H1 (cell line): ENCODE measurements around the gene CBX4. TPM values are rescaled to one million over a fixed set of nuclear protein-coding genes. Genes with fewer than 3 reads are reported as not detected.

Source experiments
- CTCF ChIA-PET: fragments of 300-600 bp; sonication (Branson Sonifier 250); formaldehyde crosslinking; loops from one replicate; lab custom pipeline; 2021; ENCODE audit not compliant: partially characterized antibody; lab: Charles Lee
- POLR2A ChIA-PET: fragments of 300-600 bp; sonication (Branson Sonifier 250); formaldehyde crosslinking; loops from one replicate; lab custom pipeline; 2021; ENCODE audit warnings: inconsistent platforms; ENCODE audit not compliant: partially characterized antibody; lab: Charles Lee
- DNase-seq, 2 experiments: peaks; one replicate each; pipeline versions ENCODE4 v3.0.0 to v3.0.0-alpha.2; 2010 to 2022; ENCODE audit warnings: low spot score in 2 of 2, low read depth in 1 of 2, mixed read lengths in 1 of 2
- FAIRE-seq: peaks from 2 replicates; lab custom pipeline; 2011; peaks lifted over from hg19 to GRCh38; lab: Jason Lieb, UNC
- H2AFZ ChIP-seq: 2 replicates; pipeline ENCODE4 v1.8.1; 2012; ENCODE audit warnings: low read length, inconsistent platforms
- H2AK5ac ChIP-seq: 2 replicates; pipeline ENCODE4 v1.6.1; 2013; ENCODE audit warnings: low read depth, low read length
- H2BK120ac ChIP-seq: replicated peaks from 2 replicates; pipeline ENCODE3; 2013; ENCODE audit warnings: low read depth, low read length, inconsistent platforms
- H2BK12ac ChIP-seq: 2 replicates; pipeline ENCODE4 v1.6.1; 2013; ENCODE audit warnings: low read depth, low read length
- H2BK15ac ChIP-seq: 2 replicates; pipeline ENCODE4 v1.6.1; 2013; ENCODE audit warnings: low read length
- H2BK20ac ChIP-seq: 2 replicates; pipeline ENCODE4 v1.6.1; 2013; ENCODE audit warnings: low read length
- H2BK5ac ChIP-seq: 2 replicates; pipeline ENCODE4 v1.6.1; 2013; ENCODE audit warnings: low read depth, low read length
- H3K14ac ChIP-seq: 2 replicates; pipeline ENCODE4 v1.6.1; 2013; ENCODE audit warnings: inconsistent platforms; ENCODE audit not compliant: insufficient read length
- H3K18ac ChIP-seq: 2 replicates; pipeline ENCODE4 v1.6.1; 2013; ENCODE audit warnings: low read length; ENCODE audit errors: extremely low read depth
- H3K23ac ChIP-seq: 2 replicates; pipeline ENCODE4 v1.6.1; 2013; ENCODE audit warnings: inconsistent platforms; ENCODE audit not compliant: insufficient read length
- H3K23me2 ChIP-seq: 2 replicates; pipeline ENCODE4 v1.6.1; 2013; ENCODE audit warnings: low read depth, low read length
- H3K27ac ChIP-seq: 2 replicates; pipeline ENCODE4 v1.6.1; 2011; ENCODE audit warnings: low read depth, low read length, inconsistent platforms
- H3K27me3 ChIP-seq, 4 experiments: replicated peaks in 1 of 4; 1 replicate in 1 of 4; 2 replicates in 3 of 4; pipeline versions ENCODE4 v1.6.1 to v1.8.1; 2011 to 2013; ENCODE audit warnings: low read length in 3 of 4, mild to moderate bottlenecking in 3 of 4, inconsistent platforms in 2 of 4, mixed read lengths in 2 of 4, moderate library complexity in 1 of 4; ENCODE audit not compliant: control insufficient read depth in 3 of 4, insufficient read depth in 3 of 4; ENCODE audit errors: extremely low read depth in 1 of 4
- H3K36me3 ChIP-seq, 4 experiments: 2 replicates each; pipeline versions ENCODE4 v1.6.1 to v1.8.1; 2011 to 2013; ENCODE audit warnings: mild to moderate bottlenecking in 4 of 4, low read length in 3 of 4, moderate library complexity in 2 of 4, control low read depth in 1 of 4, inconsistent platforms in 1 of 4; ENCODE audit not compliant: insufficient read depth in 4 of 4, control insufficient read depth in 2 of 4
- H3K4ac ChIP-seq: replicated peaks from 2 replicates; pipeline ENCODE3; 2013; ENCODE audit warnings: low read length, low read depth, mixed read lengths, inconsistent platforms; ENCODE audit not compliant: insufficient read length
- H3K4me1 ChIP-seq, 4 experiments: replicated peaks in 1 of 4; 1 replicate in 1 of 4; 2 replicates in 3 of 4; pipeline versions ENCODE4 v1.6.1 to v1.8.1; 2011 to 2013; ENCODE audit warnings: low read length in 3 of 4, inconsistent platforms in 2 of 4, mixed read lengths in 1 of 4; ENCODE audit not compliant: insufficient read depth in 4 of 4, control insufficient read depth in 3 of 4
- H3K4me2 ChIP-seq, 2 experiments: 2 replicates each; pipeline versions ENCODE4 v1.6.1 to v1.8.1; 2011 to 2013; ENCODE audit warnings: low read depth in 2 of 2, low read length in 2 of 2, control low read depth in 1 of 2, inconsistent platforms in 1 of 2, mild to moderate bottlenecking in 1 of 2; ENCODE audit not compliant: insufficient read depth in 1 of 2
- H3K4me3 ChIP-seq, 4 experiments: fragments of 200-600, 300-600 bp in 1 of 4; sonication (generic), shearing (Covaris generic), sonication (Bioruptor Twin) in 1 of 4; 2 replicates each; pipeline versions ENCODE4 v1.5.1 to v1.8.1; 2011 to 2016; ENCODE audit warnings: low read length in 4 of 4, low read depth in 3 of 4, control low read depth in 2 of 4, inconsistent platforms in 2 of 4, mild to moderate bottlenecking in 2 of 4, mixed read lengths in 1 of 4, moderate library complexity in 1 of 4; ENCODE audit not compliant: insufficient read depth in 2 of 4; ENCODE audit errors: extremely low read depth in 1 of 4
- H3K56ac ChIP-seq: replicated peaks from 2 replicates; pipeline ENCODE3; 2013; ENCODE audit warnings: low read depth, mild to moderate bottlenecking, mixed read lengths, low read length, inconsistent platforms; ENCODE audit not compliant: insufficient read length
- H3K79me1 ChIP-seq: 2 replicates; pipeline ENCODE4 v1.6.1; 2013; ENCODE audit warnings: low read depth, low read length, control low read depth
- H3K79me2 ChIP-seq, 2 experiments: 2 replicates each; pipeline versions ENCODE4 v1.6.1 to v1.8.1; 2012 to 2013; ENCODE audit warnings: low read length in 2 of 2, mild to moderate bottlenecking in 2 of 2, inconsistent platforms in 1 of 2; ENCODE audit not compliant: insufficient read depth in 2 of 2, control insufficient read depth in 1 of 2
- H3K9ac ChIP-seq, 4 experiments: replicated peaks in 1 of 4; 1 replicate in 1 of 4; 2 replicates in 3 of 4; pipeline versions ENCODE4 v1.6.1 to v1.8.1; 2011 to 2013; ENCODE audit warnings: low read depth in 3 of 4, low read length in 3 of 4, control low read depth in 2 of 4, mild to moderate bottlenecking in 2 of 4, moderate library complexity in 2 of 4, inconsistent platforms in 1 of 4; ENCODE audit errors: extremely low read depth in 1 of 4
- H3K9me3 ChIP-seq, 2 experiments: 2 replicates each; pipeline versions ENCODE4 v1.6.1 to v1.8.1; 2012 to 2013; ENCODE audit warnings: mild to moderate bottlenecking in 2 of 2, moderate library complexity in 2 of 2, control low read depth in 1 of 2, inconsistent platforms in 1 of 2, low read depth in 1 of 2, low read length in 1 of 2, mixed read lengths in 1 of 2; ENCODE audit not compliant: insufficient read depth in 2 of 2
- H4K20me1 ChIP-seq, 2 experiments: replicated peaks in 1 of 2; 2 replicates each; pipeline versions ENCODE3 to v1.8.1; 2011 to 2013; ENCODE audit warnings: inconsistent platforms in 2 of 2, low read length in 2 of 2, mild to moderate bottlenecking in 1 of 2; ENCODE audit not compliant: insufficient read depth in 2 of 2, control insufficient read depth in 1 of 2
- H4K5ac ChIP-seq: 2 replicates; pipeline ENCODE4 v1.6.1; 2013; ENCODE audit warnings: low read length, low read depth, mixed read lengths, inconsistent platforms; ENCODE audit not compliant: insufficient read length
- H4K8ac ChIP-seq: 2 replicates; pipeline ENCODE4 v1.8.0; 2013; ENCODE audit warnings: mild to moderate bottlenecking, moderate library complexity, low read length, inconsistent platforms; ENCODE audit not compliant: insufficient read depth; ENCODE audit errors: extremely low read depth
- H4K91ac ChIP-seq: replicated peaks from 2 replicates; pipeline ENCODE3; 2013; ENCODE audit warnings: low read length, mixed read lengths, inconsistent platforms; ENCODE audit not compliant: insufficient read length
- ASH2L ChIP-seq: fragments of 200-600, 300-600 bp; sonication (generic); IDR thresholded peaks from one replicate; pipeline ENCODE4 v1.7.1; 2017; ENCODE audit warnings: low read length
- CHD2 ChIP-seq: IDR thresholded peaks from 2 replicates; pipeline ENCODE4 v1.6.1; 2012; ENCODE audit warnings: low read length, improper control_type of control experiment
- EGR1 ChIP-seq: IDR thresholded peaks from 2 replicates; pipeline ENCODE4 v1.6.1; 2011; ENCODE audit warnings: low read depth, low read length, borderline replicate concordance
- HDAC2 ChIP-seq, 2 experiments: fragments of 300-600 bp in 1 of 2; sonication (generic) in 1 of 2; IDR thresholded peaks; 2 replicates each; pipeline ENCODE4 v1.6.1; 2011 to 2012; ENCODE audit warnings: low read depth in 2 of 2, low read length in 2 of 2, mild to moderate bottlenecking in 2 of 2, moderate library complexity in 2 of 2, borderline replicate concordance in 1 of 2, inconsistent platforms in 1 of 2
- JUN ChIP-seq: IDR thresholded peaks from 2 replicates; pipeline ENCODE4 v1.6.1; 2011; ENCODE audit warnings: low read depth, mild to moderate bottlenecking, improper control_type of control experiment, low read length
- KDM1A ChIP-seq: fragments of 200-600, 300-600 bp; sonication (generic); IDR thresholded peaks from 2 replicates; pipeline ENCODE4 v1.7.1; 2016; ENCODE audit warnings: mild to moderate bottlenecking, low read length, borderline replicate concordance
- KDM5A ChIP-seq: fragments of 200-600 bp; IDR thresholded peaks from 2 replicates; pipeline ENCODE4 v1.7.1; 2012; ENCODE audit warnings: mild to moderate bottlenecking, low read length, inconsistent platforms, mixed read lengths
- RFX5 ChIP-seq: IDR thresholded peaks from 2 replicates; pipeline ENCODE4 v1.6.1; 2011; ENCODE audit warnings: low read depth, low read length, improper control_type of control experiment, borderline replicate concordance
- SIRT6 ChIP-seq: IDR thresholded peaks from one replicate; pipeline ENCODE4 v1.7.1; 2012; ENCODE audit warnings: low read length, inconsistent platforms
- TBP ChIP-seq: IDR thresholded peaks from 2 replicates; pipeline ENCODE4 v1.6.1; 2011; ENCODE audit warnings: low read depth, low read length, improper control_type of control experiment
- USF2 ChIP-seq: IDR thresholded peaks from 2 replicates; pipeline ENCODE4 v1.6.1; 2011; ENCODE audit warnings: low read length, improper control_type of control experiment
- WGBS, 2 experiments: shearing (Covaris generic) in 1 of 2; methylation state at CpG; one replicate each; pipeline versions ENCODE4 v1.1.6 to v1.1.7; 2013 to 2015; ENCODE audit warnings: low lambda C conversion rate in 2 of 2, mixed read lengths in 2 of 2, inconsistent platforms in 1 of 2, low coverage in 1 of 2, missing lambda C conversion rate in 1 of 2; ENCODE audit not compliant: insufficient replicate concordance in 2 of 2, insufficient coverage in 1 of 2, insufficient read length in 1 of 2; ENCODE audit errors: extremely low coverage in 1 of 2, missing lambda C conversion rate in 1 of 2; 5-methylcytosine and 5-hydroxymethylcytosine counted together
- polyA plus RNA-seq, 7 experiments: library from polyadenylated mRNA; depleted of rRNA in 3 of 7; stranded (reverse) in 5 of 7; unstranded in 2 of 7; fragments of >200 nt in 5 of 7; fragments of 200-250 nt in 2 of 7; gene quantifications; 1 replicate in 5 of 7; 2 replicates in 1 of 7; 4 replicates in 1 of 7; pipeline versions ENCODE4 v1.2.1 to v1.2.3, GENCODE V29; 2011 to 2013; ENCODE audit warnings: missing spikeins in 2 of 7, mixed read lengths in 2 of 7
- total RNA-seq: library from RNA; stranded (reverse); fragmentation: NEBNext Ultra II Directional; extraction: Animal tissue kit (Norgen Biotek cat#: 25700); gene quantifications from 2 replicates; pipeline ENCODE4 v1.2.1, GENCODE V29; 2021

Gene CBX4
- total and polyA plus RNA-seq, 2 of the 8 experiments (the other 6 are each of a cell fraction or from before 2014, with no cell fraction given): 1.8 to 4.0 TPM

- DNase-seq: peak in 1 of 2 experiments; percentile 58
- Histone ChIP-seq H4K20me1 (peaks cover 4 to 30% of the 10 kb centered on the region in 2 experiments), H3K4me1 (peaks cover 4 to 61% (median 47%) of the 10 kb centered on the region in 4 experiments), H3K79me2 (no peaks in the 10 kb centered on the region), H4K91ac (no peak overlapping the region), H3K27me3 (peaks cover 92 to 100% (median 100%) of the 10 kb centered on the region in 4 experiments), H3K79me1 (no peaks in the 10 kb centered on the region), H3K27ac (no peak overlapping the region), H2BK15ac (peak overlapping the region; percentile 46; the same call in 1 of the 2 replicates), H3K9me3 (peaks cover 0 to 7% of the 10 kb centered on the region in 2 experiments; a peak in 3 of 4 replicates), H2BK5ac (no peak overlapping the region), H2AFZ (no peak overlapping the region), H3K4me2 (peak overlapping the region; percentile 15 to 44; a peak in 2 of 4 replicates), H2BK12ac (peak overlapping the region; percentile 68; the same call in 1 of the 2 replicates), H2BK120ac (no peak overlapping the region), H3K18ac (no peak overlapping the region; the same call in 1 of the 2 replicates), H2AK5ac (no peak overlapping the region), H4K5ac (no peak overlapping the region), H3K36me3 (peaks cover 0 to 12% (median 0%) of the 10 kb centered on the region in 4 experiments; a peak in 1 of 8 replicates), H3K9ac (no peak overlapping the region), H3K14ac (no peak overlapping the region), H3K23me2 (peaks cover 2% of the 10 kb centered on the region), H2BK20ac (no peak overlapping the region; the same call in 1 of the 2 replicates), H4K8ac (no peak overlapping the region), H3K56ac (no peak overlapping the region), H3K4ac (peak overlapping the region; percentile 32), H3K4me3 (no peak overlapping the region; a peak in 1 of 8 replicates), H3K23ac (no peak overlapping the region)
- 5% methylated on average over 36 of the region's 57 CpGs; no CpG with 5 or more reads in 1 of the 2 experiments for WGBS, 2 experiments
- no peak for FAIRE-seq
- POLR2A ChIA-PET: interaction anchor here (1.0 to 24.0 kb wide), 10 partner anchors 8 to 56 kb away, joined by 3 to 374 read pairs (median 8); partner anchors contain the start of gene CBX4
- CTCF ChIA-PET: interaction anchor here (1.3 to 19.1 kb wide), 11 partner anchors 9 to 113 kb away, joined by 4 to 576 read pairs (median 23); partner anchors contain the start of gene CBX4
- TF ChIP-seq HDAC2 (IDR thresholded peaks at IDR 0.05; ENCODE audit: borderline replicate concordance in 1 of 2, low read depth in 2 of 2, low read length in 2 of 2): 0 out of 4 replicates have a peak, but pooled peaks of 1 of the 2 experiments have one; percentile 40
- no peak for TF ChIP-seq ASH2L
- no peak for TF ChIP-seq KDM5A
- TF ChIP-seq EGR1: no peak
- TF ChIP-seq KDM1A: no peak
- no peak for TF ChIP-seq RFX5
- no peak for TF ChIP-seq CHD2
- no peak for TF ChIP-seq JUN
- TF ChIP-seq SIRT6: no peak
- TF ChIP-seq USF2: no peak
- TF ChIP-seq TBP: no peak
Observed at GRCh38 chr17:79802736-79803420, 36.4 kb downstream of the CBX4 start.
